Keratinocyte (primary cell): ENCODE data around the gene GCH1. TPM values are rescaled to one million over a fixed set of nuclear protein-coding genes. Genes with fewer than 3 reads are reported as not detected.

Experiments
- DNase-seq: peaks from one replicate; pipeline ENCODE4 v3.0.0-alpha.2; 2011; ENCODE audit warnings: low read depth, missing footprints, low spot score
- FAIRE-seq: peaks from 2 replicates; lab custom pipeline; 2011; peaks lifted over from hg19 to GRCh38; lab: Jason Lieb, UNC
- H2AFZ ChIP-seq: 2 replicates; pipeline ENCODE4 v1.6.0; 2012; ENCODE audit warnings: low read length, control low read depth, inconsistent platforms; ENCODE audit not compliant: control insufficient read depth
- H3K27ac ChIP-seq: 2 replicates; pipeline ENCODE4 v1.5.1; 2011; ENCODE audit warnings: low read length; ENCODE audit not compliant: control insufficient read depth, insufficient read depth
- H3K27me3 ChIP-seq: 3 replicates; pipeline ENCODE4 v1.6.0; 2011; ENCODE audit warnings: low read length; ENCODE audit not compliant: control insufficient read depth, insufficient read depth; ENCODE audit errors: extremely low read depth
- H3K36me3 ChIP-seq, 2 experiments: 2 replicates in 1 of 2; 3 replicates in 1 of 2; pipeline ENCODE4 v1.5.1; 2011; ENCODE audit warnings: low read length in 2 of 2, mild to moderate bottlenecking in 1 of 2; ENCODE audit not compliant: control insufficient read depth in 2 of 2, insufficient read depth in 2 of 2; ENCODE audit errors: extremely low read depth in 1 of 2
- H3K4me1 ChIP-seq: 3 replicates; pipeline ENCODE4 v1.5.1; 2011; ENCODE audit warnings: low read length; ENCODE audit not compliant: control insufficient read depth, insufficient read depth; ENCODE audit errors: extremely low read depth
- H3K4me2 ChIP-seq: 3 replicates; pipeline ENCODE4 v1.6.0; 2011; ENCODE audit warnings: low read depth, low read length; ENCODE audit not compliant: control insufficient read depth, insufficient read depth; ENCODE audit errors: extremely low read depth
- H3K4me3 ChIP-seq, 3 experiments: fragments of 200-600 bp in 1 of 3; sonication (generic) in 1 of 3; 2 replicates in 2 of 3; 3 replicates in 1 of 3; pipeline ENCODE4 v1.5.1; 2011 to 2016; ENCODE audit warnings: low read length in 3 of 3, mild to moderate bottlenecking in 3 of 3, control low read depth in 2 of 3, inconsistent platforms in 1 of 3, low read depth in 1 of 3, mixed read lengths in 1 of 3, mixed run types in 1 of 3, moderate library complexity in 1 of 3; ENCODE audit not compliant: control insufficient read depth in 2 of 3, insufficient read depth in 2 of 3; ENCODE audit errors: extremely low read depth in 1 of 3
- H3K79me2 ChIP-seq: 2 replicates; pipeline ENCODE4 v1.6.0; 2012; ENCODE audit warnings: low read length; ENCODE audit not compliant: control insufficient read depth, insufficient read depth
- H3K9ac ChIP-seq: 3 replicates; pipeline ENCODE4 v1.6.0; 2011; ENCODE audit warnings: low read length; ENCODE audit not compliant: control insufficient read depth, insufficient read depth; ENCODE audit errors: extremely low read depth
- H3K9me1 ChIP-seq: 3 replicates; pipeline ENCODE4 v1.6.0; 2011; ENCODE audit warnings: low read length; ENCODE audit not compliant: control insufficient read depth, insufficient read depth; ENCODE audit errors: extremely low read depth
- H3K9me3 ChIP-seq: 2 replicates; pipeline ENCODE4 v1.5.1; 2012; ENCODE audit warnings: low read depth, low read length; ENCODE audit not compliant: control insufficient read depth
- H4K20me1 ChIP-seq: 3 replicates; pipeline ENCODE4 v1.6.0; 2011; ENCODE audit warnings: low read length; ENCODE audit not compliant: control insufficient read depth, insufficient read depth; ENCODE audit errors: extremely low read depth
- EZH2 ChIP-seq: IDR thresholded peaks from one replicate; pipeline ENCODE4 v1.6.1; 2012; ENCODE audit warnings: inconsistent platforms, mild to moderate bottlenecking, low read length, moderate library complexity
- dilution Hi-C: fragments of 300-500 bp; cut with MboI; formaldehyde crosslinking; loops from one replicate; pipeline ENCODE4 v1.7.0; 2020; ENCODE audit warnings: low sequenced_read_pairs; ENCODE audit not compliant: extremely low pct_ligation_motif_present
- polyA plus RNA-seq, 5 experiments: library from polyadenylated mRNA; depleted of rRNA in 3 of 5; stranded (reverse) in 3 of 5; stranded (forward) in 1 of 5; unstranded in 1 of 5; fragments of >200 nt; gene quantifications; 1 replicate in 1 of 5; 2 replicates in 3 of 5; 3 replicates in 1 of 5; pipeline versions ENCODE4 v1.2.1 to v1.2.3, GENCODE V29; 2011 to 2012; ENCODE audit warnings: missing spikeins in 2 of 5, low read depth in 1 of 5, low replicate concordance in 1 of 5
- TF ChIP-seq, protein P1 (sequence below), 3 experiments: IDR thresholded peaks in 1 of 3; conservative IDR thresholded peaks in 1 of 3; optimal IDR thresholded peaks in 1 of 3; 2 replicates in 2 of 3; 3 replicates in 1 of 3; pipeline versions ENCODE3 to v1.5.1; 2011; ENCODE audit warnings: low read length in 3 of 3, mild to moderate bottlenecking in 3 of 3, moderate library complexity in 2 of 3, control low read depth in 1 of 3, inconsistent platforms in 1 of 3; ENCODE audit not compliant: insufficient read depth in 2 of 3; ENCODE audit errors: extremely low read depth in 1 of 3

Gene GCH1
- polyA plus RNA-seq, 1 donor (not counting 4 experiments of a cell fraction or from before 2014, with no cell fraction given): 3.4 TPM

DNA sequence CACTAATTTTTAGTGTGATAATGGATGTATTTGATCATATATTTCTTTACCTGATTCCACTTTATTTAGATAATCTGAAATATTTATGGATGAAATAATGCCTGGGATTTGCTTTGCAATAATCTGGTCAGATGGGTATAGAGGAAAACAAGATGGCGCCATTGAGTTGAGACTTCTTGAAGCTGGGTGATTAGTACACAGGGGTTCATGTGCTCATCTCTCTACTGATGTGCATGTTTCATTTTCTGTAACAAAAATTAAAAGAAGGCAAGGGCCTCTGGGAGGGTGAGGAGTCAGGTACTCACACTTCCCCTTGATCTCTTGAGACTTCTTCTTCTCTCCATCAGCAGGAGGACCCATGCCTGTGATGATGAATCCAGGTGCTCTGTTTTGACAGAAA, 61.8 kb downstream of the GCH1 start:
- Histone ChIP-seq H3K4me1 (no peaks in the 10 kb centered on the region), H2AFZ (no peak overlapping the region), H3K9me1 (no peaks in the 10 kb centered on the region), H3K4me2 (no peak overlapping the region), H3K9me3 (no peaks in the 10 kb centered on the region), H3K36me3 (no peaks in the 10 kb centered on the region), H4K20me1 (no peaks in the 10 kb centered on the region), H3K4me3 (no peak overlapping the region), H3K27ac (no peak overlapping the region), H3K79me2 (no peaks in the 10 kb centered on the region), H3K9ac (no peak overlapping the region), H3K27me3 (no peaks in the 10 kb centered on the region)
- FAIRE-seq (no peak), DNase-seq (no peak)
- dilution Hi-C loops: no loop called here
- TF ChIP-seq, protein P1, sequence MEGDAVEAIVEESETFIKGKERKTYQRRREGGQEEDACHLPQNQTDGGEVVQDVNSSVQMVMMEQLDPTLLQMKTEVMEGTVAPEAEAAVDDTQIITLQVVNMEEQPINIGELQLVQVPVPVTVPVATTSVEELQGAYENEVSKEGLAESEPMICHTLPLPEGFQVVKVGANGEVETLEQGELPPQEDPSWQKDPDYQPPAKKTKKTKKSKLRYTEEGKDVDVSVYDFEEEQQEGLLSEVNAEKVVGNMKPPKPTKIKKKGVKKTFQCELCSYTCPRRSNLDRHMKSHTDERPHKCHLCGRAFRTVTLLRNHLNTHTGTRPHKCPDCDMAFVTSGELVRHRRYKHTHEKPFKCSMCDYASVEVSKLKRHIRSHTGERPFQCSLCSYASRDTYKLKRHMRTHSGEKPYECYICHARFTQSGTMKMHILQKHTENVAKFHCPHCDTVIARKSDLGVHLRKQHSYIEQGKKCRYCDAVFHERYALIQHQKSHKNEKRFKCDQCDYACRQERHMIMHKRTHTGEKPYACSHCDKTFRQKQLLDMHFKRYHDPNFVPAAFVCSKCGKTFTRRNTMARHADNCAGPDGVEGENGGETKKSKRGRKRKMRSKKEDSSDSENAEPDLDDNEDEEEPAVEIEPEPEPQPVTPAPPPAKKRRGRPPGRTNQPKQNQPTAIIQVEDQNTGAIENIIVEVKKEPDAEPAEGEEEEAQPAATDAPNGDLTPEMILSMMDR (optimal IDR thresholded peaks at IDR 0.05 in 1 of 3, IDR thresholded peaks at IDR 0.05 in 1 of 3, conservative IDR thresholded peaks at IDR 0.05 in 1 of 3; ENCODE audit: extremely low read depth in 1 of 3, insufficient read depth in 2 of 3, low read length in 3 of 3): no peak
- TF ChIP-seq EZH2: no peak

DNA sequence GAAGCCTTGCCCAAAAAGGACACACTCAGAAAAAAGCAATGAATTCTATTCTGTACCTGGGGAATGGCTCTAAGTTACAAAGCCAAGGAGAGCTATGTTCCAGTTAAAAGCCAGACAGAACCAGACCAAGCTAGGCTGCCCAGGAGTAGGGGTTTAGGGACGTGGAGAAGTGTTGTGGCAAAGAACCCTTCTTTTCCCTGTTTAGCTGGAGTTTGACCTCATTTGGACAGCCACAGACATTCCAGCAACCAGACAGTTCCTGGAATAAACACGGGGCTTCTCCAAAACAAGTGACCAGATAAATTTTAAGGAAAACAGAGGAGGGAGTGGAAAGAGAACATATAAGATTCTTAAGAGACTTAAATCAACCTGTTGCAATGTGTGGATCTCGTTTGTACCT, 62.3 kb downstream of the GCH1 start:
- no peak for DNase-seq
- TF ChIP-seq, protein P1 (optimal IDR thresholded peaks at IDR 0.05 in 1 of 3, IDR thresholded peaks at IDR 0.05 in 1 of 3, conservative IDR thresholded peaks at IDR 0.05 in 1 of 3; ENCODE audit: extremely low read depth in 1 of 3, insufficient read depth in 2 of 3, low read length in 3 of 3): no peak
- TF ChIP-seq EZH2: no peak
- Histone ChIP-seq H3K36me3 (no peaks in the 10 kb centered on the region), H3K4me3 (no peak overlapping the region), H2AFZ (no peak overlapping the region), H4K20me1 (no peaks in the 10 kb centered on the region), H3K9ac (no peak overlapping the region), H3K79me2 (no peaks in the 10 kb centered on the region), H3K9me1 (no peaks in the 10 kb centered on the region), H3K27ac (no peak overlapping the region), H3K27me3 (no peaks in the 10 kb centered on the region), H3K4me1 (no peaks in the 10 kb centered on the region), H3K9me3 (no peaks in the 10 kb centered on the region), H3K4me2 (no peak overlapping the region)
- dilution Hi-C loops: no loop called here
- no peak for FAIRE-seq
